Measurements from ENCODE around the gene BRME1.

Gene BRME1

GRCh38 chr19:13905634-13906520 lies at the start of gene BRME1, which contains the start of gene CC2D1A:
BRME1 (minus strand) TSS chr19:13906117; CDS start chr19:13904892, 1,225 bp downstream.
CC2D1A (plus strand) TSS chr19:13906201; CDS start chr19:13906442, 241 bp downstream.
- Histone ChIP-seq H3K4me1 (ENCODE audit: control insufficient read depth, insufficient read depth, low read length) (peaks cover 11% of the 10 kb centered on the region), H3K9ac (ENCODE audit: low read length) (peak within 1 kb of the TSS; percentile 89), H3K27me3 (ENCODE audit: control insufficient read depth, insufficient read depth, low read length) (no peaks in the 10 kb centered on the region), H3K9me3 (ENCODE audit: control insufficient read depth, low read length) (no peaks in the 10 kb centered on the region), H3K4me3 (ENCODE audit: low read length) (peak within 1 kb of the TSS; percentile 23), H3K36me3 (ENCODE audit: control insufficient read depth, insufficient read depth, low read length) (no peaks in the 10 kb centered on the region)

DNA sequence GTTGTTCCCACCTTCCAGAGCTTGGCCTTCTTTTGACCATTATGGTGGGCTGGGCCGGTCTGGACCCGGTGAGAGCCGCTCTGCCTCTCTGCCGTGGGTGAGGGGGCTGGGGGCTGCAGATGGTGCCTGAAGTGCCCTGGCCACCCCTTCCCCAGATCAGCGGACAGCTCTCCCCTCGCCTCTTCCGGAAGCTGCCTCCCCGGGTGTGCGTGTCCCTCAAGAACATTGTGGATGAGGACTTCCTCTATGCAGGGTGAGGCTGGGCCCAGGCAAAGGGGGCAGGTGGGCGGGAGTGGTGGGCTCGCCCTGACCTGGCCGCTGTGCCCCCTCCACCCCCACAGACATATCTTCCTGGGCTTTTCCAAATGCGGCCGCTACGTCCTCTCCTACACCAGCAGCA lies 48.3 kb upstream of the BRME1 start:
- H3K4me1 ChIP-seq (ENCODE audit: control insufficient read depth, insufficient read depth, low read length) = peaks cover 12% of the 10 kb centered on the region
- H3K36me3 ChIP-seq (ENCODE audit: control insufficient read depth, insufficient read depth, low read length) = peaks cover 21% of the 10 kb centered on the region
- peak overlapping the region; percentile 71 for H3K9ac ChIP-seq (ENCODE audit: low read length)
- no peak overlapping the region for H3K4me3 ChIP-seq (ENCODE audit: low read length)
- no peaks in the 10 kb centered on the region for H3K27me3 ChIP-seq (ENCODE audit: control insufficient read depth, insufficient read depth, low read length)
- H3K9me3 ChIP-seq (ENCODE audit: control insufficient read depth, low read length) = no peaks in the 10 kb centered on the region

GRCh38 chr19:13952931-13953531 lies 47.1 kb upstream of the BRME1 start:
- Histone ChIP-seq H3K9ac (ENCODE audit: low read length) (peak overlapping the region; percentile 71), H3K4me1 (ENCODE audit: control insufficient read depth, insufficient read depth, low read length) (peaks cover 12% of the 10 kb centered on the region), H3K27me3 (ENCODE audit: control insufficient read depth, insufficient read depth, low read length) (no peaks in the 10 kb centered on the region), H3K36me3 (ENCODE audit: control insufficient read depth, insufficient read depth, low read length) (peaks cover 16% of the 10 kb centered on the region), H3K9me3 (ENCODE audit: control insufficient read depth, low read length) (no peaks in the 10 kb centered on the region), H3K4me3 (ENCODE audit: low read length) (peak overlapping the region; percentile 88)

- H3K4me1 ChIP-seq (ENCODE audit: control insufficient read depth, insufficient read depth, low read length) = peaks cover 12% of the 10 kb centered on the region
- H3K4me3 ChIP-seq (ENCODE audit: low read length) = peak within 1 kb of the TSS; percentile 88
- peaks cover 14% of the 10 kb centered on the region for H3K36me3 ChIP-seq (ENCODE audit: control insufficient read depth, insufficient read depth, low read length)
- peak within 1 kb of the TSS; percentile 71 for H3K9ac ChIP-seq (ENCODE audit: low read length)
- H3K27me3 ChIP-seq (ENCODE audit: control insufficient read depth, insufficient read depth, low read length) = no peaks in the 10 kb centered on the region
- no peaks in the 10 kb centered on the region for H3K9me3 ChIP-seq (ENCODE audit: control insufficient read depth, low read length)
These were observed 46.4 kb upstream of the BRME1 start, which contains the start of gene DCAF15 for GRCh38 chr19:13952154-13952930. DCAF15 (plus strand) TSS chr19:13952509; CDS start chr19:13952513, 4 bp downstream.

GRCh38 chr19:13951799-13952153 lies 45.9 kb upstream of the BRME1 start:
- Histone ChIP-seq H3K4me3 (ENCODE audit: low read length) (no peak overlapping the region), H3K36me3 (ENCODE audit: control insufficient read depth, insufficient read depth, low read length) (peaks cover 13% of the 10 kb centered on the region), H3K27me3 (ENCODE audit: control insufficient read depth, insufficient read depth, low read length) (no peaks in the 10 kb centered on the region), H3K4me1 (ENCODE audit: control insufficient read depth, insufficient read depth, low read length) (peaks cover 12% of the 10 kb centered on the region), H3K9me3 (ENCODE audit: control insufficient read depth, low read length) (no peaks in the 10 kb centered on the region), H3K9ac (ENCODE audit: low read length) (no peak overlapping the region)

GRCh38 chr19:13951043-13951442 lies 45.1 kb upstream of the BRME1 start:
- H3K36me3 ChIP-seq (ENCODE audit: control insufficient read depth, insufficient read depth, low read length) = peaks cover 6% of the 10 kb centered on the region
- no peak overlapping the region for H3K4me3 ChIP-seq (ENCODE audit: low read length)

GRCh38 chr19:13946414-13946813 lies 40.5 kb upstream of the BRME1 start:
- Histone ChIP-seq H3K4me3 (ENCODE audit: low read length) (no peak overlapping the region), H3K4me1 (ENCODE audit: control insufficient read depth, insufficient read depth, low read length) (no peaks in the 10 kb centered on the region), H3K36me3 (ENCODE audit: control insufficient read depth, insufficient read depth, low read length) (no peaks in the 10 kb centered on the region), H3K9ac (ENCODE audit: low read length) (no peak overlapping the region), H3K27me3 (ENCODE audit: control insufficient read depth, insufficient read depth, low read length) (no peaks in the 10 kb centered on the region), H3K9me3 (ENCODE audit: control insufficient read depth, low read length) (no peaks in the 10 kb centered on the region)

More at GRCh38 chr19:13951043-13951442, 45.1 kb upstream of the BRME1 start:
- Histone ChIP-seq H3K4me1 (ENCODE audit: control insufficient read depth, insufficient read depth, low read length) (peaks cover 12% of the 10 kb centered on the region), H3K9me3 (ENCODE audit: control insufficient read depth, low read length) (no peaks in the 10 kb centered on the region), H3K27me3 (ENCODE audit: control insufficient read depth, insufficient read depth, low read length) (no peaks in the 10 kb centered on the region), H3K9ac (ENCODE audit: low read length) (no peak overlapping the region)

GRCh38 chr19:13942023-13942684 lies 36.2 kb upstream of the BRME1 start:
- Histone ChIP-seq H3K27me3 (ENCODE audit: control insufficient read depth, insufficient read depth, low read length) (peaks cover 9% of the 10 kb centered on the region), H3K9ac (ENCODE audit: low read length) (no peak overlapping the region)

GRCh38 chr19:13938301-13939064 lies 32.6 kb upstream of the BRME1 start, which contains the start of gene PODNL1:
PODNL1 (minus strand) TSS chr19:13938417; CDS start chr19:13938181, 236 bp downstream.
- H3K27me3 ChIP-seq (ENCODE audit: control insufficient read depth, insufficient read depth, low read length) = peaks cover 9% of the 10 kb centered on the region

More at GRCh38 chr19:13942023-13942684, 36.2 kb upstream of the BRME1 start:
- no peak overlapping the region for H3K4me3 ChIP-seq (ENCODE audit: low read length)
- no peaks in the 10 kb centered on the region for H3K9me3 ChIP-seq (ENCODE audit: control insufficient read depth, low read length)
- H3K36me3 ChIP-seq (ENCODE audit: control insufficient read depth, insufficient read depth, low read length) = no peaks in the 10 kb centered on the region
- H3K4me1 ChIP-seq (ENCODE audit: control insufficient read depth, insufficient read depth, low read length) = no peaks in the 10 kb centered on the region

GRCh38 chr19:13937479-13938300 lies 31.8 kb upstream of the BRME1 start:
- Histone ChIP-seq H3K9me3 (ENCODE audit: control insufficient read depth, low read length) (no peaks in the 10 kb centered on the region), H3K4me1 (ENCODE audit: control insufficient read depth, insufficient read depth, low read length) (no peaks in the 10 kb centered on the region), H3K36me3 (ENCODE audit: control insufficient read depth, insufficient read depth, low read length) (no peaks in the 10 kb centered on the region), H3K4me3 (ENCODE audit: low read length) (no peak overlapping the region), H3K9ac (ENCODE audit: low read length) (no peak overlapping the region), H3K27me3 (ENCODE audit: control insufficient read depth, insufficient read depth, low read length) (peaks cover 9% of the 10 kb centered on the region)

More at GRCh38 chr19:13938301-13939064, 32.6 kb upstream of the BRME1 start, which contains the start of gene PODNL1:
- Histone ChIP-seq H3K4me1 (ENCODE audit: control insufficient read depth, insufficient read depth, low read length) (no peaks in the 10 kb centered on the region), H3K36me3 (ENCODE audit: control insufficient read depth, insufficient read depth, low read length) (no peaks in the 10 kb centered on the region), H3K4me3 (ENCODE audit: low read length) (no peak within 1 kb of the TSS), H3K9me3 (ENCODE audit: control insufficient read depth, low read length) (no peaks in the 10 kb centered on the region), H3K9ac (ENCODE audit: low read length) (no peak within 1 kb of the TSS)
